NOMO-1 (cell line): Measurements from ENCODE around the gene TARS2.

Experiments
- DNase-seq, 2 experiments: peaks; one replicate each; lab custom pipeline; 2025; ENCODE audit not compliant: unreplicated experiment in 2 of 2; lab: John Stamatoyannopoulos, UW

Gene TARS2

GRCh38 chr1:150536836-150537731 is 49.9 kb downstream of the TARS2 start:
- no peak for DNase-seq

GRCh38 chr1:150537732-150538684 is 50.8 kb downstream of the TARS2 start:
- DNase-seq = no peak

- no peak for DNase-seq
These were observed 56.4 kb downstream of the TARS2 start for GRCh38 chr1:150543500-150544143.

GRCh38 chr1:150544204-150544603 is 57.0 kb downstream of the TARS2 start:
- DNase-seq = no peak

GRCh38 chr1:150545486-150546032 is 58.3 kb downstream of the TARS2 start:
- DNase-seq = no peak

- DNase-seq = no peak
These were observed 59.2 kb downstream of the TARS2 start for GRCh38 chr1:150546294-150546937.

GRCh38 chr1:150548324-150548631 is 61.1 kb downstream of the TARS2 start:
- DNase-seq = no peak

GRCh38 chr1:150548632-150549495 is 61.6 kb downstream of the TARS2 start, which contains the start of gene ADAMTSL4:
ADAMTSL4 (plus strand) TSS chr1:150549408; CDS start chr1:150552289, 2,881 bp downstream.
- peak; percentile 67 to 71 for DNase-seq

GRCh38 chr1:150549496-150550221 is 62.4 kb downstream of the TARS2 start:
- DNase-seq = no peak

- DNase-seq = no peak
These were observed 63.2 kb downstream of the TARS2 start for GRCh38 chr1:150550222-150551050.

GRCh38 chr1:150551051-150551783 is 64.0 kb downstream of the TARS2 start:
- no peak for DNase-seq

GRCh38 chr1:150551784-150552127 is 64.5 kb downstream of the TARS2 start:
- no peak for DNase-seq

- peak; percentile 93 for DNase-seq
These were observed 65.1 kb downstream of the TARS2 start for GRCh38 chr1:150552128-150552910.

GRCh38 chr1:150552911-150553289 is 65.7 kb downstream of the TARS2 start:
- no peak for DNase-seq

GRCh38 chr1:150553392-150554085 is 66.3 kb downstream of the TARS2 start:
- no peak for DNase-seq

- no peak for DNase-seq
These were observed 66.8 kb downstream of the TARS2 start for GRCh38 chr1:150554086-150554452.
